Right lobe of liver (tissue), 4 donors: ENCODE results near the gene NAGPA.

Source experiments
- POLR2A ChIP-seq: fragments of 450-650 bp; IDR thresholded peaks from one replicate; pipeline ENCODE4 v1.6.1; 2017; ENCODE audit warnings: antibody characterized with exemption, mild to moderate bottlenecking
- TF ChIP-seq, protein P1 (sequence below), 4 donors: fragments of 200-600 bp in 3 of 4; fragments of 450-650 bp in 1 of 4; IDR thresholded peaks; one replicate each; pipeline versions ENCODE4 v1.5.1 to v1.8.0; 2016 to 2022; ENCODE audit warnings: antibody characterized with exemption in 4 of 4, mild to moderate bottlenecking in 2 of 4
- donor health status: DM: no; HTN: no; CAD: no.
- donor health status: DM: no; HTN: no; CAD: no.
- donor health status: DM: no; HTN: yes; CAD: no.

DNA sequence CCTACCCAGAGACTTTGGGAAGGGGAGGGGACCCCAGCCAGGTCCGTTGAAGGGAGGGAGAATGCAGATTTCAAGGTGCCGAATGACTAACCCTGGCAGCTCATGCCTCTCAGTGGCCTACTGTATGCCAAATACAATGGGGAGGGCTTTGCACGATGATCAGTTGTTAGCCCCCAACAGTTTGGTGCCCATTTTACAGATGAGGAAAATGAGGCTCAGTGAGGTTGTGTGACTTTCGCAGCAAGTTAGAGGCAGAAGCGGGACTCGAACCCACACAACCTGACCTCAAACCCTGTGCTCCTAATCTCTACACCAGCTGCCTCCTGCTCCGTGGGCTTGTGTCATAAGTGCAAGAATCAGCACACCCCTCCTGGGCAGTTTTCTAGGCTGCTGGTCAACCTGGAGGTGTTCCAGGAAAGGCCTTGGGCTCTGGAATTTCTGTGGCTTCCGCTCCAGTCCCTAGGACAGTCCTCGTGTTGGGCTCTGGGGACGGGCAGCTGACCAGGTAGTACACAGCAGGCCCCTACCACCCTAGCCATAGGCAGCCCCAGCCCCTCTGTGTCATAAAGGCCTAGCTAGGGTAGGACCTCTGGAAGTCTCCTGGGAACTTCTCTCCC is 11.9 kb upstream of the NAGPA start:
- no peak for TF ChIP-seq POLR2A
- TF ChIP-seq, protein P1, sequence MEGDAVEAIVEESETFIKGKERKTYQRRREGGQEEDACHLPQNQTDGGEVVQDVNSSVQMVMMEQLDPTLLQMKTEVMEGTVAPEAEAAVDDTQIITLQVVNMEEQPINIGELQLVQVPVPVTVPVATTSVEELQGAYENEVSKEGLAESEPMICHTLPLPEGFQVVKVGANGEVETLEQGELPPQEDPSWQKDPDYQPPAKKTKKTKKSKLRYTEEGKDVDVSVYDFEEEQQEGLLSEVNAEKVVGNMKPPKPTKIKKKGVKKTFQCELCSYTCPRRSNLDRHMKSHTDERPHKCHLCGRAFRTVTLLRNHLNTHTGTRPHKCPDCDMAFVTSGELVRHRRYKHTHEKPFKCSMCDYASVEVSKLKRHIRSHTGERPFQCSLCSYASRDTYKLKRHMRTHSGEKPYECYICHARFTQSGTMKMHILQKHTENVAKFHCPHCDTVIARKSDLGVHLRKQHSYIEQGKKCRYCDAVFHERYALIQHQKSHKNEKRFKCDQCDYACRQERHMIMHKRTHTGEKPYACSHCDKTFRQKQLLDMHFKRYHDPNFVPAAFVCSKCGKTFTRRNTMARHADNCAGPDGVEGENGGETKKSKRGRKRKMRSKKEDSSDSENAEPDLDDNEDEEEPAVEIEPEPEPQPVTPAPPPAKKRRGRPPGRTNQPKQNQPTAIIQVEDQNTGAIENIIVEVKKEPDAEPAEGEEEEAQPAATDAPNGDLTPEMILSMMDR (IDR thresholded peaks at IDR 0.05): no peak
